Erythroblast (primary cell): ENCODE results near the gene PAK5.

Source experiments
- GATA1 ChIP-seq: IDR thresholded peaks from 2 replicates; pipeline ENCODE4 v1.6.1; 2011; ENCODE audit warnings: low read depth, mild to moderate bottlenecking, control low read depth, low read length, moderate library complexity
- POLR2A ChIP-seq: IDR thresholded peaks from 2 replicates; pipeline ENCODE4 v1.6.1; 2011; ENCODE audit warnings: mild to moderate bottlenecking, low read length

GRCh38 chr20:9543214-9543613, 295.7 kb downstream of the PAK5 start:
- TF ChIP-seq POLR2A (no peak), GATA1 (no peak)
